ENCODE measurements around the gene SPATA17. TPM values are rescaled to one million over a fixed set of nuclear protein-coding genes. Genes with fewer than 3 reads are reported as not detected.

SPATA17 gene
- total and polyA plus RNA-seq, 2 of the 8 experiments (the other 6 are each of a cell fraction or from before 2014, with no cell fraction given), result 0.17 to 0.48 TPM

DNA sequence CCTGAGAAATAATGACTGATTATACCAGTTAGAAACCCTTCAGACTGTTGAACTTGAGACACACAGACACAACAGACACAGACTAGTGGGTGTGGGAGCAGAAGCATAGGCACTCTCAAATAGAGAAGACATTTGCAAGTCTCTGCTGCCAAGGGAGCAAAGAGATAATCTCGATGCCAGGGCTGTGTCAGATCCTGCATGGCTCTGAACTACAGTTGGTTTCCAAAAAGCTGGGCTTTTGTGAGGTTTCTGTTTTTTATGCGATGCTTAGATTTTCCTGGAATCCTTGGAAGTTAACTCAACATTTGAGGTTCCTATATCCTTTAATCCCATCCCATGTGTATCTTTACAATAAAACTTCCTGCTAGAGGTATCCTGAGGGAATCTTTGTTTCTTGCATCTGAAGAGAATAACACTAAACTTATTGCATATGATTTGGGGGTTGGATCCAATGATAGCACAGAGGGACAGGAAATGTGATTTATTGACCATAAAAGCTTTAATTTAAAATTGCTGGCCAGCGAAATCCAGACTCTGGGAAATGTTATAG lies 236.4 kb downstream of the SPATA17 start:
- H2BK12ac ChIP-seq (ENCODE audit: low read depth, low read length), result no peak overlapping the region
- H3K18ac ChIP-seq (ENCODE audit: extremely low read depth, low read length), result no peak overlapping the region
- FAIRE-seq, result no peak
- no peak overlapping the region for H2BK15ac ChIP-seq (ENCODE audit: low read length)
- no peaks in the 10 kb centered on the region for H3K79me2 ChIP-seq (ENCODE audit: control insufficient read depth in 1 of 2, insufficient read depth in 2 of 2, low read length in 2 of 2)
- WGBS, 2 experiments (ENCODE audit: extremely low coverage in 1 of 2, insufficient coverage in 1 of 2, insufficient read length in 1 of 2, insufficient replicate concordance in 2 of 2, low coverage in 1 of 2, low lambda C conversion rate in 2 of 2, missing lambda C conversion rate in 1 of 2), result 89% methylated on average over 3 of the region's 3 CpGs; no CpG with 5 or more reads in 1 of the 2 experiments
- H4K8ac ChIP-seq (ENCODE audit: extremely low read depth, insufficient read depth, low read length), result no peak overlapping the region
- no peak overlapping the region for H3K4ac ChIP-seq (replicated peaks; ENCODE audit: insufficient read length, low read depth, low read length)
- no peak overlapping the region for H4K5ac ChIP-seq (ENCODE audit: insufficient read length, low read depth, low read length)
- H4K91ac ChIP-seq (replicated peaks; ENCODE audit: insufficient read length, low read length), result no peak overlapping the region
- no peaks in the 10 kb centered on the region for H3K27me3 ChIP-seq (replicated peaks in 1 of 4; ENCODE audit: control insufficient read depth in 3 of 4, extremely low read depth in 1 of 4, insufficient read depth in 3 of 4, low read length in 3 of 4)
- POLR2A ChIA-PET (ENCODE audit: partially characterized antibody), result no interaction called here
- H3K14ac ChIP-seq (ENCODE audit: insufficient read length), result no peak overlapping the region
- H2BK5ac ChIP-seq (ENCODE audit: low read depth, low read length), result no peak overlapping the region
- DNase-seq (ENCODE audit: low read depth in 1 of 2, low spot score in 2 of 2), result no peak
- H3K4me2 ChIP-seq (ENCODE audit: insufficient read depth in 1 of 2, low read depth in 2 of 2, low read length in 2 of 2), result no peak overlapping the region
- no peak overlapping the region for H3K4me3 ChIP-seq (ENCODE audit: extremely low read depth in 1 of 4, insufficient read depth in 2 of 4, low read depth in 3 of 4, low read length in 4 of 4)
- no peak overlapping the region for H2BK20ac ChIP-seq (ENCODE audit: low read length)
- CTCF ChIA-PET (ENCODE audit: partially characterized antibody), result interaction anchor here (0.8 to 1.1 kb wide), 2 partner anchors 15 to 19 kb away, joined by 4 read pairs; no protein-coding TSS in a partner anchor
- no peaks in the 10 kb centered on the region for H3K36me3 ChIP-seq (ENCODE audit: control insufficient read depth in 2 of 4, insufficient read depth in 4 of 4, low read length in 3 of 4)
- H3K9ac ChIP-seq (replicated peaks in 1 of 4; ENCODE audit: extremely low read depth in 1 of 4, low read depth in 3 of 4, low read length in 3 of 4), result no peak overlapping the region
- no peak overlapping the region for H2BK120ac ChIP-seq (replicated peaks; ENCODE audit: low read depth, low read length)
- H3K27ac ChIP-seq (ENCODE audit: low read depth, low read length), result no peak overlapping the region
- no peak overlapping the region for H2AK5ac ChIP-seq (ENCODE audit: low read depth, low read length)
- TF ChIP-seq CBX5 (IDR thresholded peaks at IDR 0.05; ENCODE audit: low read depth, low read length), result no peak
- no peaks in the 10 kb centered on the region for H3K23me2 ChIP-seq (ENCODE audit: low read depth, low read length)
- no peak overlapping the region for H3K23ac ChIP-seq (ENCODE audit: insufficient read length)
- H3K56ac ChIP-seq (replicated peaks; ENCODE audit: insufficient read length, low read depth, low read length), result no peak overlapping the region
- H3K4me1 ChIP-seq (replicated peaks in 1 of 4; ENCODE audit: control insufficient read depth in 3 of 4, insufficient read depth in 4 of 4, low read length in 3 of 4), result peaks cover 0 to 3% (median 0%) of the 10 kb centered on the region in 4 experiments; a peak in 1 of 7 replicates
- H2AFZ ChIP-seq (ENCODE audit: low read length), result no peak overlapping the region
- no peaks in the 10 kb centered on the region for H4K20me1 ChIP-seq (replicated peaks in 1 of 2; ENCODE audit: control insufficient read depth in 1 of 2, insufficient read depth in 2 of 2, low read length in 2 of 2)
- no peaks in the 10 kb centered on the region for H3K9me3 ChIP-seq (ENCODE audit: insufficient read depth in 2 of 2, low read depth in 1 of 2, low read length in 1 of 2)
- no peaks in the 10 kb centered on the region for H3K79me1 ChIP-seq (ENCODE audit: low read depth, low read length)

Measured in H1 (cell line).